ENCODE data around the gene SRXN1. TPM values are rescaled to one million over a fixed set of nuclear protein-coding genes. Genes with fewer than 3 reads are reported as not detected.

Gene SRXN1
- total RNA-seq, 4 donors from 2014 or later, result 12.2 to 27.8 (median 15.3) TPM

GRCh38 chr20:623021-623420 lies 30.0 kb downstream of the SRXN1 start:
- DNase-seq (ENCODE audit: low spot score in 2 of 2), result no peak
- 7 to 18% methylated on average over 4 of the region's 4 CpGs for WGBS, 2 donors
- intact Hi-C loops (cut with DNase I; ENCODE audit: low total_unique reads), result no loop called here
- H3K4me3 ChIP-seq (ENCODE audit: low read depth, poor library complexity, severe bottlenecking), result no peak overlapping the region
- TF ChIP-seq, protein P1, sequence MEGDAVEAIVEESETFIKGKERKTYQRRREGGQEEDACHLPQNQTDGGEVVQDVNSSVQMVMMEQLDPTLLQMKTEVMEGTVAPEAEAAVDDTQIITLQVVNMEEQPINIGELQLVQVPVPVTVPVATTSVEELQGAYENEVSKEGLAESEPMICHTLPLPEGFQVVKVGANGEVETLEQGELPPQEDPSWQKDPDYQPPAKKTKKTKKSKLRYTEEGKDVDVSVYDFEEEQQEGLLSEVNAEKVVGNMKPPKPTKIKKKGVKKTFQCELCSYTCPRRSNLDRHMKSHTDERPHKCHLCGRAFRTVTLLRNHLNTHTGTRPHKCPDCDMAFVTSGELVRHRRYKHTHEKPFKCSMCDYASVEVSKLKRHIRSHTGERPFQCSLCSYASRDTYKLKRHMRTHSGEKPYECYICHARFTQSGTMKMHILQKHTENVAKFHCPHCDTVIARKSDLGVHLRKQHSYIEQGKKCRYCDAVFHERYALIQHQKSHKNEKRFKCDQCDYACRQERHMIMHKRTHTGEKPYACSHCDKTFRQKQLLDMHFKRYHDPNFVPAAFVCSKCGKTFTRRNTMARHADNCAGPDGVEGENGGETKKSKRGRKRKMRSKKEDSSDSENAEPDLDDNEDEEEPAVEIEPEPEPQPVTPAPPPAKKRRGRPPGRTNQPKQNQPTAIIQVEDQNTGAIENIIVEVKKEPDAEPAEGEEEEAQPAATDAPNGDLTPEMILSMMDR (IDR thresholded peaks at IDR 0.05), result no peak
- no peak for TF ChIP-seq POLR2A (IDR thresholded peaks at IDR 0.05)

GRCh38 chr20:622161-622560 lies 30.8 kb downstream of the SRXN1 start:
- no peak for DNase-seq (ENCODE audit: low spot score in 2 of 2)
- WGBS, 2 donors, result 62 to 71% methylated on average over 7 of the region's 7 CpGs
- TF ChIP-seq POLR2A (IDR thresholded peaks at IDR 0.05), result no peak
- TF ChIP-seq, protein P1 (IDR thresholded peaks at IDR 0.05), result no peak
- intact Hi-C loops (cut with DNase I; ENCODE audit: low total_unique reads), result no loop called here
- no peak overlapping the region for H3K4me3 ChIP-seq (ENCODE audit: low read depth, poor library complexity, severe bottlenecking)

DNA sequence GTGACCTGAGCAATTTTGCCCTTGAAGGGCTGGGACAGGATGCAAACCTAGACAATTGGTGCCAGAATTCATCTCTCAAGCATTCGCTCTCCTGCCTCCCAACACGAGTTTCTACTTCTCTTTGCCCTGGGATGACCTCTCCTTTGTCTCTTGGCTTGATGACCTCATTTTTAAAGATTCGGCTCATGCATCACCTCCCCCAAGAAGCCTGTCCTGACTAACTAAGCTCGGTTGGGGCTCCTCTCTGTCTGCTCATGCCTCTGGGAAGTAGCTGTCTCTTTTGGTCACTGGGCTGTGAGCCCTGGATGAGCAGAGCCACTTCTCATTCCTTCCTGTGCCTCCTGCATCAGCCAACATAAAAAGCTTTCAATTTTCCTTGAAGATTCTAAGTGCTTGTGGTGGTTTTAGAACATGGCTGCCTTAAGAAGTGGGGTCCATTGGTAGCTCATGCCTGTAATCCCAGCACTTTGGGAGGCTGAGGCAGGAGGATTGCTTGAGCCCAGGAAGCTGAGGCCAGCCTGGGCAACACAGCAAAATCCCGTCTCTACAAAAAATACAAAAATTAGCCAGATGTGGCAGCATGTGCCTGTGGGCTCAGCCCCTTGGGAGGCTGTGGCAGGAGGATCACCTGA lies 31.8 kb downstream of the SRXN1 start:
- 28 to 45% methylated on average over 5 of the region's 5 CpGs for WGBS, 2 donors
- H3K4me3 ChIP-seq (ENCODE audit: low read depth, poor library complexity, severe bottlenecking), result no peak overlapping the region
- TF ChIP-seq, protein P1 (IDR thresholded peaks at IDR 0.05), result no peak
- TF ChIP-seq POLR2A (IDR thresholded peaks at IDR 0.05), result no peak
- DNase-seq (ENCODE audit: low spot score in 2 of 2), result no peak
- intact Hi-C loops (cut with DNase I; ENCODE audit: low total_unique reads), result no loop called here

GRCh38 chr20:620246-620645 lies 32.8 kb downstream of the SRXN1 start:
- TF ChIP-seq, protein P1 (IDR thresholded peaks at IDR 0.05), result no peak
- TF ChIP-seq POLR2A (IDR thresholded peaks at IDR 0.05), result no peak
- intact Hi-C loops (cut with DNase I; ENCODE audit: low total_unique reads), result no loop called here
- DNase-seq (ENCODE audit: low spot score in 2 of 2), result no peak
- WGBS, 2 donors, result 29 to 31% methylated on average over 7 of the region's 7 CpGs
- no peak overlapping the region for H3K4me3 ChIP-seq (ENCODE audit: low read depth, poor library complexity, severe bottlenecking)

DNA sequence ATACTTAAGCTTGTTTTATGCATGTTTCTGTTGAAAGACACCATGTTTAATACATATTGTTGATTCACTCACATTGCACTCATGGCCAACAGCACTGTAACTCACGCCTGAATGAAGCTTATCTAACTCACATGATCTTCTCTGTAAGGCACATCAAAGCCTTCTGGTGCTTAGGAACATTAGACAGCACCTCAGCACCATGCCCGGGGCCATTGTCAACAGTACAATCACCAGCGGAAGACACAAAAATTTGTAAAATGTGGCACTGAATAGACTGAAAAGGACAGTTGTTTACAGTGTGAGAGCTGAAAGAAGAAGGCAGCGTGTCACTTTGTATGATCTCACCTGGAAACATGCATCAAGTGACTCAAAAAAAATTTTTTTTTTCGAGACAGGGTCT lies 34.0 kb downstream of the SRXN1 start:
- 49 to 55% methylated on average over 5 of the region's 5 CpGs for WGBS, 2 donors
- no peak overlapping the region for H3K4me3 ChIP-seq (ENCODE audit: low read depth, poor library complexity, severe bottlenecking)
- no peak for TF ChIP-seq POLR2A (IDR thresholded peaks at IDR 0.05)
- TF ChIP-seq, protein P1 (IDR thresholded peaks at IDR 0.05), result no peak
- intact Hi-C loops (cut with DNase I; ENCODE audit: low total_unique reads), result no loop called here
- no peak for DNase-seq (ENCODE audit: low spot score in 2 of 2)
